Measurements from ENCODE around the gene HOXA5. TPM values are rescaled to one million over a fixed set of nuclear protein-coding genes. Genes with fewer than 3 reads are reported as not detected.

Gene HOXA5
- total and polyA plus RNA-seq, 10 of the 15 experiments (the other 5 are each of a cell fraction or from before 2014, with no cell fraction given), result 0.05 to 0.13 TPM; not detected in 8

GRCh38 chr7:27176962-27177794 is 33.7 kb upstream of the HOXA5 start:
- TF ChIP-seq NR2F1 (conservative IDR thresholded peaks at IDR 0.05) (no peak), EED (IDR thresholded peaks at IDR 0.05; ENCODE audit: low read depth) (no peak), ZBED1 (IDR thresholded peaks at IDR 0.05; ENCODE audit: borderline replicate concordance) (no peak)
- H3K9me3 ChIP-seq (replicated peaks; ENCODE audit: control insufficient read depth, insufficient read depth, low read length), result no peaks in the 10 kb centered on the region; the same call in 2 of the 3 replicates
- RAD21 ChIA-PET (ENCODE audit: unreplicated experiment), result no interaction called here
- no peak overlapping the region for H3K4me2 ChIP-seq (ENCODE audit: control insufficient read depth, insufficient read depth)
- DNase-seq (ENCODE audit: low read depth, low spot score), result no peak
- CTCF ChIA-PET, result interaction anchor here (0.6 to 1.1 kb wide), 2 partner anchors 363 to 599 kb away, joined by 3 to 6 read pairs; no protein-coding TSS in a partner anchor
- H3K9ac ChIP-seq (ENCODE audit: control insufficient read depth, insufficient read depth, low read length), result no peak overlapping the region
- H4K20me1 ChIP-seq (ENCODE audit: control insufficient read depth, insufficient read depth), result no peaks in the 10 kb centered on the region
- in situ Hi-C loops (cut with MboI) (no loop called here), intact Hi-C loops (cut with micrococcal nuclease; ENCODE audit: unreplicated experiment) (no loop called here)
- POLR2A ChIA-PET, result no interaction called here
- 48% methylated on average over 22 of the region's 22 CpGs for WGBS (ENCODE audit: insufficient coverage, insufficient replicate concordance, low lambda C conversion rate, missing lambda C conversion rate)
- no peak overlapping the region for H3K4me3 ChIP-seq
- BruUV-seq (replicated peaks), result no TSS peak
- no peaks in the 10 kb centered on the region for H3K36me3 ChIP-seq (ENCODE audit: control insufficient read depth in 2 of 2, insufficient read depth in 2 of 2, low read length in 1 of 2)
- SMC1A ChIA-PET (ENCODE audit: uncharacterized antibody, unreplicated experiment), result no interaction called here
- no peaks in the 10 kb centered on the region for H3K79me2 ChIP-seq (ENCODE audit: control insufficient read depth, insufficient read depth, low read length)
- H3K27me3 ChIP-seq (replicated peaks in 1 of 2; ENCODE audit: control insufficient read depth in 2 of 2, insufficient read depth in 2 of 2, low read length in 1 of 2), result peaks cover 15 to 21% of the 10 kb centered on the region in 2 experiments
- no peak overlapping the region for H3K27ac ChIP-seq (ENCODE audit: control insufficient read depth, insufficient read depth)
- no peak for FAIRE-seq
- H2AFZ ChIP-seq (ENCODE audit: control insufficient read depth, low read depth, low read length), result no peak overlapping the region
- no peaks in the 10 kb centered on the region for H3K4me1 ChIP-seq (ENCODE audit: control insufficient read depth, insufficient read depth, low read length)
- no peak for ATAC-seq

- H3K27ac ChIP-seq (ENCODE audit: control insufficient read depth, insufficient read depth), result no peak overlapping the region
- H2AFZ ChIP-seq (ENCODE audit: control insufficient read depth, low read depth, low read length), result no peak overlapping the region
- no peaks in the 10 kb centered on the region; the same call in 2 of the 3 replicates for H3K9me3 ChIP-seq (replicated peaks; ENCODE audit: control insufficient read depth, insufficient read depth, low read length)
- no peak for DNase-seq (ENCODE audit: low read depth, low spot score)
- CTCF ChIA-PET, result no interaction called here
- 9% methylated on average over 3 of the region's 3 CpGs for WGBS (ENCODE audit: insufficient coverage, insufficient replicate concordance, low lambda C conversion rate, missing lambda C conversion rate)
- no TSS peak for BruUV-seq (replicated peaks)
- H4K20me1 ChIP-seq (ENCODE audit: control insufficient read depth, insufficient read depth), result no peaks in the 10 kb centered on the region
- no peak for FAIRE-seq
- H3K4me3 ChIP-seq, result no peak overlapping the region
- no peak overlapping the region for H3K4me2 ChIP-seq (ENCODE audit: control insufficient read depth, insufficient read depth)
- intact Hi-C loops (cut with micrococcal nuclease; ENCODE audit: unreplicated experiment) (no loop called here), in situ Hi-C loops (cut with MboI) (no loop called here)
- H3K9ac ChIP-seq (ENCODE audit: control insufficient read depth, insufficient read depth, low read length), result no peak overlapping the region
- RAD21 ChIA-PET (ENCODE audit: unreplicated experiment), result no interaction called here
- POLR2A ChIA-PET, result no interaction called here
- no peaks in the 10 kb centered on the region for H3K79me2 ChIP-seq (ENCODE audit: control insufficient read depth, insufficient read depth, low read length)
- SMC1A ChIA-PET (ENCODE audit: uncharacterized antibody, unreplicated experiment), result no interaction called here
- peaks cover 12 to 17% of the 10 kb centered on the region in 2 experiments for H3K27me3 ChIP-seq (replicated peaks in 1 of 2; ENCODE audit: control insufficient read depth in 2 of 2, insufficient read depth in 2 of 2, low read length in 1 of 2)
- no peak for ATAC-seq
- H3K36me3 ChIP-seq (ENCODE audit: control insufficient read depth in 2 of 2, insufficient read depth in 2 of 2, low read length in 1 of 2), result no peaks in the 10 kb centered on the region
- no peaks in the 10 kb centered on the region for H3K4me1 ChIP-seq (ENCODE audit: control insufficient read depth, insufficient read depth, low read length)
- no peak for TF ChIP-seq SMAD5 (IDR thresholded peaks at IDR 0.05; ENCODE audit: low read depth)
- no peak for TF ChIP-seq WRNIP1 (IDR thresholded peaks at IDR 0.05; ENCODE audit: borderline replicate concordance, low read depth, low read length)
- no peak for TF ChIP-seq MYC (IDR thresholded peaks at IDR 0.05; ENCODE audit: insufficient read depth, insufficient read length, insufficient replicate concordance, low read length, severe bottlenecking)
- TF ChIP-seq KAT2A (conservative IDR thresholded peaks at IDR 0.05; ENCODE audit: control insufficient read depth, low read depth, low read length), result no peak
- TF ChIP-seq ETV6 (conservative IDR thresholded peaks at IDR 0.05 in 1 of 2, IDR thresholded peaks at IDR 0.05 in 1 of 2; ENCODE audit: borderline replicate concordance in 1 of 2, low read depth in 1 of 2), result no peak
- no peak for TF ChIP-seq CUX1 (IDR thresholded peaks at IDR 0.05; ENCODE audit: insufficient replicate concordance, low read depth, low read length)
- TF ChIP-seq PAX8 (IDR thresholded peaks at IDR 0.05), result no peak
- no peak for TF ChIP-seq FOXK2 (IDR thresholded peaks at IDR 0.05)
- TF ChIP-seq MXI1 (IDR thresholded peaks at IDR 0.05; ENCODE audit: low read depth, low read length), result no peak
These were observed 33.0 kb upstream of the HOXA5 start for GRCh38 chr7:27176524-27176845.
